HG03354 (cell line): ENCODE measurements around the gene ARPC1A.
A peak's percentile ranks its signal among the peaks of the same experiment; 100 is the strongest.
"Not testable (repeated sequence)": the region's sequence is repeated elsewhere in the genome, so short reads cannot be mapped to it uniquely, and the experiment has no call there.

Experiments used
- ATAC-seq: cut with Tn5 transposase; IDR thresholded peaks from one replicate; pipeline ENCODE4 v1.9.1; 2021; ENCODE audit warnings: mild to moderate bottlenecking; ENCODE audit not compliant: unreplicated experiment, poor library complexity, severe bottlenecking

The ARPC1A gene

DNA sequence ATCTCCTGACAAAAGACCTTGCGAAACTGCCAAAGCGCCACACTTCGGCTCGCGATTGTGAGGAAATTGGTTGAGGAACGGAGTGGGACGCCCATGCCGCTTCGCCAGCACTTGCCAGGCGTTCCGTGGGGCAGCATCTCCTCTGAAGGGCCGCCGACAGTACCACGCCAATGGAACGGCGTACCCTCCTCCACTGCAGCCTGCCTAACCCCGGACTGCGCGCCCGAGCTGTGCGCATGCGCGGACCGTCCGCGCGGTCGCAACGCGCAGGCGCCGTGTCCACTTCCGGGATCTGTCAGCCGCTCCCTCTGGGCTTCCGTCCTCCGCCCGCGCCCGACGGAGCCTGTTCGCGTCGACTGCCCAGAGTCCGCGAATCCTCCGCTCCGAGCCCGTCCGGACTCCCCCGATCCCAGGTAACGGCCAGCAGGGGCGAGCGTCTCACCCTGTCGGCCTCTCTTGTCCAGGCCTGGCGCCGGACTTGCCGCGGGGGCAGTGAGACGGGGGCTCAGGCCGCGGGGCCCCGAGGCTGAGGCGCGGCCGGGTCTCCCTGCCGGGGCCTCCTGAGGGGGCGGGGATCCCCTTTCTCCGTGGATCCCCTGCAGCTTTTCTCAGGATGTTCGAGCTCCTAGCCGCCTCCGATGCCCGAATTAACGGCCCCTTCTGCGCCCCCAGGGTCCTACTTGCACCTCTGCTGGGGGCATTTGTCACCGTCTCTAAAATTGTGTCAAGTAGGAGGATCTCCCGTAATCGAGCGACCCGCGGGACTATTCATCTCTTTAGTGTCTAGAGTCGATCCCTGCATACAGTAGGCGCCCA lies at the start of gene ARPC1A:
Gene ARPC1A (plus strand): TSS at position 307 of the 816 bp plus-strand sequence. CDS start 7,456 bp downstream, outside the sequence.
- ATAC-seq, result peak; percentile 92

GRCh38 chr7:99278180-99278579 lies 47.5 kb upstream of the ARPC1A start:
- no peak for ATAC-seq

- ATAC-seq, result not testable (repeated sequence)
Measured at GRCh38 chr7:99284165-99284564, 41.5 kb upstream of the ARPC1A start.

GRCh38 chr7:99287779-99288534 lies 37.7 kb upstream of the ARPC1A start:
- ATAC-seq, result no peak

GRCh38 chr7:99289185-99289584 lies 36.5 kb upstream of the ARPC1A start:
- no peak for ATAC-seq

DNA sequence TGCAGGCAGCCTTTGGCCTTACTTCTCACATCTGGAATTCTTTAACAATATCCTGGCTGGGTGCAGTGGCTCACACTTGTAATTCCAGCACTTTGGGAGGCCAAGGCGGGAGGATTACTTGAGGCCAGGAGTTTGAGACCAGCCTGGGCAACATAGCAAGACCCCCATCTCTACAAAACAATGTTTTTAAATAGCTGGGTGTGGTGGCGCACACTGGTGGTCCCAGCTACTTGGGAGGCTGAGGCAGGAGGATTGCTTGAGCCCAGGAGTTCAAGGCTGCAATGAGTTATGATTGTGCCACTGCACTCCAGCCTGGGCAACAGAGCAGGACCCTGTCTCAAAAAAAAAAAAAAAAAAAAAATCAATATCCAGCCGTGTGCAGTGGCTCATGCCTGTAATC lies 35.5 kb upstream of the ARPC1A start:
- ATAC-seq, result not testable (repeated sequence)

GRCh38 chr7:99290980-99291607 lies 34.6 kb upstream of the ARPC1A start:
- no peak for ATAC-seq

DNA sequence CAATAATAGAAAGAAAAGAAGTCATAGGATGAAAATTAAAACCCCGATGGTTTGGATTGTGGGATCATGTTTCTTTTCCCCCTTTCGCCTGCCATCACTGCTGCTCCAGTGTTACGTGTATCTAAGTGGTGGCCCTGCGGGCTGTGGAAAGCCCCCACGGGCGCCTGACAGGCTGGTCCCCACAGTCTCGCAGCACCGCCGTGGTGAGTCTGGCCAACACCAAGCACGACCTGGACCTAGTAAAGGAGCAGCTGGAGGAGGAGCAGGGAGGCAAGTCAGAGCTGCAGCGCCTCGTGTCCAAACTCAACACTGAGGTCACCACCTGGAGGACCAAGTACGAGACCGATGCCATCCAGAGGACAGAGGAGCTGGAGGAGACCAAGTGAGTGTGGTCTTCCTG lies 33.6 kb upstream of the ARPC1A start:
- no peak for ATAC-seq

GRCh38 chr7:99293167-99293566 lies 32.5 kb upstream of the ARPC1A start:
- ATAC-seq, result no peak

GRCh38 chr7:99293650-99294049 lies 32.0 kb upstream of the ARPC1A start:
- no peak for ATAC-seq

DNA sequence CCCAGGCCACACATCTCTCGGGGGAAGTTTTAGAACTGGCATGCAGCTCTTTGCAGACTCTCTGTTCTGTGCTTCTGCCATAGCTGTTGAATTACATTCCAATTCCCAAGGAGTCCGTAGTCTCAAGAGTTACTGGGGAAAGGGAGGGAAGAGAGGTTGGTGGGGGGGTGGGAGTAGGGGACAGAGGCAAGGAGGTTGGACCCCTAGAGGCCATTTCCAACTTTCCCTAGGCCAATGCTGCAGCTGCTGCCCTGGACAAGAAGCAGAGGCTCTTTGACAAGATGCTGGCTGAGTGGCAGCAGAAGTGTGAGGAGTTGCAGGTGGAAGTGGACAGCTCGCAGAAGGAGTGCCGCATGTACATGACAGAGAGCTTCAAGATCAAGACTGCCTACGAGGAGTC lies 29.2 kb upstream of the ARPC1A start:
- no peak for ATAC-seq

DNA sequence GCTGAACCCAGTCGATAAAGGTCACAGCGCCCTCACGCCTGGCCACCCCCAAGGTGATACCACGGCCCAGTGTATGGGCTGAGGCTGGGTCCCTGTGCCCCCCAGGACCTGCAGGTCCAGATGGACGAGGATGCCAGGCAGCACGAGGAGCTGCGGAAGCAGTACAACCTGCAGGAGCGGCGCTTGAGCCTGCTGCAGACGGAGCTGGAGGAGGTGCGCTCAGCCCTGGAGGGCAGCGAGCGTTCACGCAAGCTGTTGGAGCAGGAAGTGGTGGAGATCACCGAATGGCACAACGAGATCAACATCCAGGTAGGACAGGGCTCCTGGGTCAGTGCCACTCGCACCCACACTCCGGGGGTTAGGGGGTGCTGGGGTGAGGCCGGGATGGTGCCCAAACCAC lies 24.2 kb upstream of the ARPC1A start:
- no peak for ATAC-seq

- no peak for ATAC-seq
Measured at GRCh38 chr7:99305473-99306260, 20.0 kb upstream of the ARPC1A start.

DNA sequence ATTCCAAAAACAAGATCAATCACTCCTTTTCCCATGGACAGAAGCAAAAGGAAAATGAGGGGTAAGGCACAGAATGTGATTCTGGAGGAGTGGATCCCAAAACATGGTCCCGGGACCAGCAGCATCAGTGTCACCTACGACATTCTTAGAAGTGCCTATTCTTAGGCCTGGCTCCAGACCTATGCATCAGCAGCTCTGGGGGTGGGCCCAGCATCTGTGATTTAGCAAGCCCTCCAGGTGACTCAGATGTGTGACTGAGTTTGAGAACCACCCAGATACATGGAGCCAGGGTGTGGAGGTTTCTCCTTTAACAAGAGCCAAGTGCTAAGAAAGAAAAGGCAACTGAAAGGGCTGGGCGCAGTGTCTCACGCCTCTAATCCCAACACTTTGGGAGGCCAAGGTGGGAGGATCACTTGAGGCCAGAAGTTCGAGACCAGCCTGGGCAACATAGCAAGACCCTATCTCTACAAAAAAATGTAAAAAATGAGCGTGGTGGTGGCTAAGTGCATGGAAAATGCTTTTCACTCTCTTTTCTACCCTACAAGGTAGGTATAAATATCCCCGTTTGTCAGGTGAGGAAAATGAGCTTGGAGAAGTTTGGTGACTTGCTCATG lies 17.1 kb upstream of the ARPC1A start:
- no peak for ATAC-seq

DNA sequence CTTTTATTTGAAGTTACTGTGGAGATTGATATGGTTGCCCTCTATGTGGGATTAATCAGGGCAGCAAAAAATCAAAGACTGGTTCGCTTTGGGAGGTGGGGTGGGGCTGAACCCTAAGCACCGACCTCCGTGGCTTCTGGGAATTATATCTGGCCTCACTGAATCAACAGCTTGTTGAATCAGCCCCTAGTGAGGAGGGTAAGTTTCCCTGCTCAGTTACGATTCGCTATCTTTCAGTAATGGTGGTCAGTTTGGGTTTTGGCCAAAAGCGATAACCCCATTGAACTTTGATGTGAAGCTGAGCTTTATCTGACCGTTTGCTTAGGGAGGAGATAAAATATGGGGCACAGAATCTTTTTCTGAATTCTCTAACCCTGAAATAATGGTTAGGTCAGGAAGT lies 16.6 kb upstream of the ARPC1A start:
- no peak for ATAC-seq

DNA sequence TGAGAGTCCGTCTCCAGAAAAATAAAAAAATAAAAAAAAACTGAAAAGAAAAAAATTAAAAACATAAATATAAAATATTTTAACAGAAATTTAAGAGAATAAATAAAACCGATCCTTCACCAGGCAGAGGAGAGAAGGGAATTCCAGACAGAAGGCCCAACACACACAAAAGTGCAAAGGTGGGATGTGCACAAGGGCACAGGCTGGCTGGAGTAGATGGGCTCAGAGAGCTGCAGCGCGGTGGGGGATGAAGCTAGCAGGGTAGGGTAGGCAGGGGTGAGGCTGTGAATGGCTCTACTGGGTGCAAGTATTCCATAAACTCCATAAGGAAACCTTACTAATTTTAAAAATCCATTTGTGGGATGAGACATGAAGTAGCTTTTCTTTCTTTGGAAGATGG lies 15.7 kb upstream of the ARPC1A start:
- no peak for ATAC-seq

DNA sequence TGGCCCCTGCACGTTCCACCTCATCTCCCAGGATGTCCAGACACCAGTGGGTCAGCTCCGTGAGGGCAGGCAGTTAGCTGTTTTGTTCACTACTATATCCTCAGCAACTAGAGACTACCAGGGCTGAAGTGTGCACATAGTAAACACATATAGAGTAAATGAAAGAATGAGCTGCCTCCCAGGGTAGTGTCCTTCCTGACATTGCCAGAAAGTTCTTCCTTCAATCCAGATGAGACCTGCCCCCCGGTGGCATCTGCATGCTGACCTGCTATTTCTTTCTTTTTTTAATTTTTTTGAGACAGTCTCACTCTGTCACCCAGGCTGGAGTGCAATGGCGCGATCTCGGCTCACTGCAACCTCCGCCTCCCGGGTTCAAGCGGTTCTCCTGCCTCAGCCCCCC lies 14.0 kb upstream of the ARPC1A start:
- ATAC-seq, result no peak

DNA sequence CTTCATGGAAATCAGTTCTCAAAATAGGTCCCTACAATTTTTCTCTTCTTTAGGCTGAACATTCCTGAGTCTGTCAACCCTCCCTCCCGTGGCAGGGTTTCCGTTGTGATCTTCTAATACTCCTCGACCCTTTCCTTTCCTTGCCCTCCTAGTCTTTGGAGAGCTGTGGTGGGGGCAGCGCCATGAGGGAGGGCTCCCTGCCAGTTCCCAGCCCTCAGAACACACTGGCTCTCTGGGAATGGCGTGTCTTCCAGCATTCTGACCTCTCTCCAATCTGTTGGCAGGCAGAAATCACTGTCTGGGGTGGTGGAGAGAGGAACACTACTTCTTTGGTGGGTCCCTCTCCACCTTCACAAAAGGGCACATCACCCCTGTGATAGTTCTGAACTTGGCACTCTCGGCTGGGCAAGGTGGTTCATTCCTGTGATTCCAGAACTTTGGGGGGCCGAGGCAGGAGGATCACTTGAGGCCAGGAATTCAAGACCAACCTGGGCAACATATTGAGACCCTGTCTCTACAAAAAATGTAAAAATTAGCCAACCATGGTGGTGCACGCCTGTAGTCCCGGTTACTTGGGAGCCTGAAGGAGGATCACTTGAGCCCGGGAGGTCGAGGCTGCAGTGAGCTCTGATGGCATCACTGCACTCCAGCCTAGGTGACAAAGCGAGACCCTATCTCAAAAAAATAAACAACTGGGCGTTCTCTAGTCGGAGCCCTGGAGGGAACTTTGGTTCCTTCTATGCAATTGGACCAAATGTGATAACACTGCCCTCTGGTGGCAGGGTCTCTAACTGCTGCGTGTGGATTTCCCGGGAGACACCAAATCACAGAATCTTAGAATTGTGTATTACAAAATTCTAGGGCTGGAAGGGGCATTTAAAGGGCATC lies 13.1 kb upstream of the ARPC1A start:
- peak; percentile 64 for ATAC-seq

DNA sequence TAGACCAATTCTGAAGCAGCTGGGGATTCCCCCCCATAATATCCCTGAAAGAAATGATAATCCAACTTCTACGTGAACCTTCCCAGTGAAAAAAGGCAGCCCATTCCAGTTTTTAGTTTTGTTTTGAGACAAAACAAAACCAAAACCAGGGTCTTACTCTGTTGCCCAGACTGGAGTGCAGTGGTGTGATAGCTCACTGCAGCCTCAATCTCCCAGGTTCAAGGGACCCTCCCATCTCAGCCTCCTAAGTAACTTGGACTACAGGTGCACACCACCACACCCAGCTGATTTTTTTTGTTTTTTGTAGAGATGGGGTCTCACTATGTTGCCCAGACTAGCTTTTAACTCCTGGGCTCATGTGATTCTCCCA lies 12.5 kb upstream of the ARPC1A start:
- no peak for ATAC-seq
